HG03135 (cell line): ENCODE data around the gene TRIM7.

Experiments
- ATAC-seq: cut with Tn5 transposase; IDR thresholded peaks from one replicate; pipeline ENCODE4 v1.9.1; 2021; ENCODE audit warnings: mild to moderate bottlenecking, moderate library complexity; ENCODE audit not compliant: unreplicated experiment

Gene TRIM7

DNA sequence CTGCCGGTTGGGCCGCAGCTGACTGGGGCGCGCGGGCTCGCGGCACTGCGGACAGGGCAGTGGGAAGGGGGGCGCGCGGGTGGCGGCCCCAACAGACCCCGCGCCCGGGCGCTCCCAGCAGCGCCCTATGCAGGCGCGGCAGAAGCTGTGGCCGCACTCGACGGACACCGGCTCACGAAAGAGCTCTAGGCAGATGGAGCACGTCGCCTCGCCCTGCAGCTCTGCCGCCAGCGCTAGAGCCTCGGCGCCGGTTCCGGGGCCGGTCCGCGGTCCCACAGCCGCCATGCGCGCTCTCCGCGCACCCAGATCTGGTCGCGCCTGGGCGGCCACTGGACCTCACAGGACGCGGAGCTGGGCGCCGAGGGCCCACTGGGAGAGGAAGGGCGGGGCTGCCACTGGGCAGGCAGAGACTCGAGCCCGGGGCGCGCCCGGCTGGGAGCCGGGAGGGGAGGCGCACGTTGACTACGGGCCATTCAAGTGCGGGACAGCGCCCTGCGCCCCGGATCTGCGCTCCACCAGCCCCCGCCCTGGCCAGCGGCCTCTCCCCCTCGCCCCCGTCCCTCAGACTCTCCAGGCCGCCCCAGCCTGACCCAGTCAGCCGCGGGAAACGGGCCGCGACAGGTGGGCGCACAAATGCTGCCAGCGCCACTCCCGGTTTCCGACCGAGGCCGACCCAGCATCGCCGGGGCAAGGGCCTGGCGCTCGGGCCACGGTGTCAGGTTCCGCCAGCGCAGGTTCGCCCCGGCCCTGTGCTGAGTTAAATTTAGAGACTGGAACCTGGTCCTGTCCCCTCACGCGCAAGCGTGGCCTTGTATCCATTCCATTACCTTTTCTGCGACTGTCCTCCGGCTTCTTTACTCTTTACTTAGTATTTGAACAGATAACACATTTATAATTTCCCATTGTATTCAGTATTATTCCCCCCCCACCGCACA is at the start of gene TRIM7:
TRIM7 (minus strand) TSS at position 371 of the 935 bp plus-strand sequence; CDS start at position 285, 86 bp downstream.
- ATAC-seq, result no peak

DNA sequence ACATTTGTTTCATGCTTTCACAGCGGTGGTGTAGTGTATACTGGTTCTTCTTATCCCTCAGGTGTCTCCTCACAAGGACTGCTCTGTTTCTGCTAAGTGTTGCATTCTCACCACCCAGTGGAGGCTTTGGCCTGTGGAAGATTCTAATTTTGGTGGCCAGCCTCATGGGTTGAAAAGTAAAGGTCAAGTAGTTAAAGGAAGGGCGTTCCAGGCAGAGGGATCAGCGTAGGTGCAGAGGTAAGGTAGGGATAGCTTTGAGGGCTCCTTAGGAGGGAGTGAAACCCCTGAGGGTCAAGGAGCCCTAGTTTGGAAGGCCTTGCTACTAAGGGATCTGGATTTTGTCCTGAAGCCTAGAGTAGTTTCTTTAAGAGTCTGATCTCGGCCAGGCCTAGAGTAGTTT is 43.3 kb upstream of the TRIM7 start:
- no peak for ATAC-seq

DNA sequence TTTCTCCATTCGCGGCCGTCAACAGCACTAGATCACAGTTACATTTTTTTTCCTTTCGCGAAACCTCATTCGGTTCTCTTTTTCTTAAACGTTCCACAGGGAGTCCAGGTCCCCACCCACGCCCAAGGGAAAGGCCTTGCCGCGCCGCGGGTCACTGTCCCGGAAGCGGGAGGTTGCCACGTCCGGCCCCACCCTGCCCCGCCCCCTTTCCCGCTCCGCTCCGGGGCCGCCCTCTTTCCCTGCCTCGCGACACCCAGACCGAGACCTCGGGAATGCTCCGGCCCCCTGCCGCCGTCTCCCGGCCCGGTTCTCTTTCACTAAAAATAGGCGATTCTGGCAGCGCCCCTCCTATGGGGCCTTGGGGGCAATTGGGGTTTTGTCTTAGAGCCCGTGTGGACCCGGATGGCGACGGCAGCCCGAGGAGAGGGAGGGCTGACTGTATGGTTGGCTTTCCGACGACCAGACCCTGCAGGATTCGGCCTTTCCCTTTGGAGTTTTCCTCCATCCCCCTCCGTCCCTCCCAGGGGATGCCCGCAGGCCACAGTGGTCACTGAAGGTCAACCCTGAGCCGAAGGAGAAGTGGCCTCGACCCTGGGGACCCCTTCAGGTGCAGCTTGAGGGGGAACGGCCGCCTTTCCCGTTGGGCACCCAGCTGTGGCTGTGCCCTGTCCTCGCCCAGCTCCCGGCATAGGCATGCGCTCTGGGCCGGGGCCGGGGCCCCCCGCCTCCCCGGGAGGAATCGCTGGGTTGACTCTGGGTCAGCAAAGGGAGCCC is 41.5 kb upstream of the TRIM7 start:
- peak; percentile 39 for ATAC-seq

DNA sequence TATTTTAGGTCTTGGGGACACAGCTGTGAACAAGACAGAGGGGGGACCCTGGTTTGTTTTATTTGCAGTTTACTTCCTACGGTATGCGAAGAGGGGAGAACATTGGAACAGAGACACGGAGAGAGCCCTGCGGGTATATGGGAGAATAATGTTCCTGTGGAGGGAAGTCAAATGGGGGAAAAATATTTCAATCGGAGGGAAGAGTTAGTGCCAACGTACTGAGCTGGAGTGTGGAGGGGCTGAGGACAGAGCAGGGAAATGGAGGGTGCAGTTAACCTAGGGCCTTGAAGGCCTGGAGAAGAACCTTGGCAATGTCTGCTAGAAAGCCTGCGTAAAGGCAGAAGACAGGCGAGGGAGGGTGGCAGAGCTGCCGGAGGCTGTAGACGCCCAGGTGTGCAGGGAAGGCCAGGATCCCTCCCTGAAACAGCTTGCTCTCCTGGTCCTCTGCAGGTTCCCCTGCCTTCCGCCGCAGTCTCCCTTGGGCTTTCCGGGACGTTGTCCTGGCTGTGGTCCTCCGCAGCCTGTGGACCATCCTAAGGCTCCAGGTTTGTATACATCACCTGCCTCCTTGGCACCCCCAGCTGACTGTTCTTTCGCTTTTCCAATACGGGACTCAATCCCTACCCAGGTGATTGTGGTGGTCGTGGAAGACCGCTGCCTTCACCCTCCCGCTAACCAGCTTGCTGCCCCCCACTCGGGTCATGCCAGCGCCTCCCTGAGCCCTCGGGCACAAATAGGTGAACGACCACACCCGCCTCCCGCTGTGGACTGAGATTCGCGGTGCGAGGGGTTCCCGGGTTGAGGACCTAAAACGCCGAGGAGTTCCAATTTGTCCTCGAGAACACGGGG is 40.7 kb upstream of the TRIM7 start:
- peak; percentile 5 for ATAC-seq

DNA sequence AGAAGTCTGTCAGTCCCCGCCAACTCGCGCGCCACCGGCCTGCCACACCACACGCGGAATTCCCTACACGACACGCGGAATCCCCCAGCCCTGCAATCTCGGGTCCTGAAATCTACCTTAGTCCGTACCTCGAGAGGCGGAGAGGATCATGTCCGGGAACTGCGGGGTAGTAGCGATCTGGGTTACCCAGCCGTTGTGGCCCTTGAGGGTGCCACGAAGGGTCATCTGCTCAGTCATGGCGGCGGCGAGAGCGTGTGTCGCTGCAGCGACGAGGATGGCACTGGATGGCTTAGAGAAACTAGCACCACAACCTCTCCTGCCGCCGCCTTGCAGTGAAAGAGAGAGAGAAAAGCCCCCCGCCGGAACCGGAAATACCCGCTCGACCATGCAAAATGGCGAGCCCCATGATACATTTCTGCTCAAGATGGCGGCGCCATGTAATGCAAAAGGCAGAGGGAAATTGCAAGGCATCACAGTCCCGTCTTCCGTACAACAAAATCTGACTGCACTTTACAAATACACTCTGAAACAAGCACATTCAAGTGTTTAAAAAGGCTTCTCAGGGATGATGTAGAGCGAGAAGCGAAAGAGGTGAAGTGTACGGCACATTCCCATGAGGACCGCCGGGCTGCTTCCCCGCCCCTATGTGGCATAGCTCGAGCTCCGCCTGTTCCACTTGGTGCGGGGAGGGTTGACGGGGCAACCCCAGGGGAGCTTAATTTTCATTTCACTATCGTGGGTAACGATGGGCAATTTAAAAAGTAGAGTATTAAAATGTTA is 38.8 kb upstream of the TRIM7 start, which contains the start of gene RACK1:
RACK1 (minus strand) TSS at position 343 of the 780 bp plus-strand sequence; CDS start at position 237, 106 bp downstream.
- peak; percentile 54 for ATAC-seq

DNA sequence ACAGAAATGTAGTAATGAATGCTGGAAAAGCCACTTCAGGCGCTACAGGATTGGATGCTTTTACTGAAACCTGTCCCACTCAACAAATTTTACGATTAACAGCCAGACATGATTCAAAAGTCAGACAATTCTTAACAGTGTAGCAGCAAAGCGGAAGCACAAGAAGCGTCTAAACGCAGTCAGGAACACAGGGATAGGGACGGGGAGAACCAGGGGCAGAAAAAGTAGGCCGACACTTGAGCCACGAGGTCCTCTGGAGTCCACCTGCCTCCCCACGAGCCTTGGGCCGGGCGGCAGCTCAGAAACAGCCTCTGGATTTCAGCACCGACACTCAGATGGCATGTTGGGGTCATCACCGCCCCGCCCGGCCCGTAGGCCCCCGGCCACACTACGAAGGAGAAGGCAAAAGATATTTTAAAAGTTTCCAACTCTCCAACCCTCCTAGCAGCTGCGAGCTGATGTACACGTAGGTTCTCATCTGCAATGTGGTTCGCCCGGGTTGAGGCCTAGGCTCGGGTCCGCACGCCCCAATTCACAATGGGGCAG is 38.1 kb upstream of the TRIM7 start:
- ATAC-seq, result no peak

DNA sequence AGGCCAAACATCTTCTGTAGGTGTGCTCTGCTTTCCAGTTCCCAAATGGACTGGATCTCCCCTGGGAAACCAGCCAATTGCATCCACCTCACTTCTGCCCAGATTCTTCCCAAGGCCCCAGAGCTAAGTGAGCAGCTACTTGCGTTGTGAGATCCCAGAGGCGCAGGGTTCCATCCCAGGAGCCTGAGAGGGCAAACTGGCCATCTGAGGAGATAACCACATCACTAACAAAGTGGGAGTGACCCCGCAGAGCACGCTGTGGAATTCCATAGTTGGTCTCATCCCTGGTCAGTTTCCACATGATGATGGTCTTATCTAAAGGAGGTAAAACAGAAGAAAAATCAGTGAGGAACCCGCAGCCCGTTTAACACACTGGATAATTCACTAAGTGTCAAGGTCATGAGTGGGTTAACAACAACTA is 37.0 kb upstream of the TRIM7 start:
- ATAC-seq, result no peak

DNA sequence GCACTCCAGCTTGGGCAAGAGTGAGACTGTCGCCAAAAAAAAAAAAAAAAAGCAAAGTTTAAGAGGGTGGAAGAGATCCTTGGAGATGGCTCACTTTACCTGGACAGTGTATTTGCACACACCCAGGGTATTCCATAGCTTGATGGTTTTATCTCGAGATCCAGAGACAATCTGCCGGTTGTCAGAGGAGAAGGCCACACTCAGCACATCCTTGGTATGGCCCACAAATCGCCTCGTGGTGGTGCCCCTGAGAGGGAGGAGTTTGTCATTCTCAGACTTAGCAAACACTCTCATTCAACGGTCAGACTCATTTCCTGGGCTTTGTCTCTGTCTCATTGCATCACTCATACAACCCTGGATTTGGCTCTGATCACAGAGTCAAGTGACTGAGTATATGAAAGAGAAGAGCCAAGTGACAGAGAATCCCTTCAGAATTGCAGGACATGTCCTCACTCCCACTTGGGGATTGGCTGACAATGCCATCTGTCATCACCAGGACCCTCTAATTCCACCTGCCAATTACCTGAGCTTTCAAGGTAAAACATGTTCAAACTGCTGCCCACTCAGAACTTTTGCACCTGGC is 36.5 kb upstream of the TRIM7 start:
- no peak for ATAC-seq

DNA sequence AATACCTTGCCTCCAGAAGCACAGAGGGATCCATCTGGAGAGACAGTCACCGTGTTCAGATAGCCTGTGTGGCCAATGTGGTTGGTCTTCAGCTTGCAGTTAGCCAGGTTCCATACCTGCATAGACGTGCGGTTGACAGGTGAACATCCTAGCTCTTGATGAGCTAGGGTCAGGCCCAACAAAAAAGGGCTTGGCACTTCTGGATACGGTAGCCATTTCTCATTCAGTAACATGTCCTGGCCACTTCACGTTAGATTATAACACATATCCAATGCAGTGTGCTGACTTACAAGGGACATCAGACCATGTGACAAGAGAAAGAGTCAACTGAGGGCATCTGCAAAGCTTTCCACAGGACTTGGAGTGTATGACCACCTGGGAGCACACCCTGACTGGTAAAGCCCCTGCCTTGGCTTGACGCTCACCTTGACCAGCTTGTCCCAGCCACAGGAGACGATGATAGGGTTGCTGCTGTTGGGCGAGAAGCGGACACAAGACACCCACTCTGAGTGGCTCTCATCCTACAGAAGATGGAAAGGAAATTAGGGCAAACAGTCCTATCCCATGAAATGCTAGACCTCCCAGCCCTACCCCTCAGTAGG is 34.2 kb upstream of the TRIM7 start:
- ATAC-seq, result no peak

DNA sequence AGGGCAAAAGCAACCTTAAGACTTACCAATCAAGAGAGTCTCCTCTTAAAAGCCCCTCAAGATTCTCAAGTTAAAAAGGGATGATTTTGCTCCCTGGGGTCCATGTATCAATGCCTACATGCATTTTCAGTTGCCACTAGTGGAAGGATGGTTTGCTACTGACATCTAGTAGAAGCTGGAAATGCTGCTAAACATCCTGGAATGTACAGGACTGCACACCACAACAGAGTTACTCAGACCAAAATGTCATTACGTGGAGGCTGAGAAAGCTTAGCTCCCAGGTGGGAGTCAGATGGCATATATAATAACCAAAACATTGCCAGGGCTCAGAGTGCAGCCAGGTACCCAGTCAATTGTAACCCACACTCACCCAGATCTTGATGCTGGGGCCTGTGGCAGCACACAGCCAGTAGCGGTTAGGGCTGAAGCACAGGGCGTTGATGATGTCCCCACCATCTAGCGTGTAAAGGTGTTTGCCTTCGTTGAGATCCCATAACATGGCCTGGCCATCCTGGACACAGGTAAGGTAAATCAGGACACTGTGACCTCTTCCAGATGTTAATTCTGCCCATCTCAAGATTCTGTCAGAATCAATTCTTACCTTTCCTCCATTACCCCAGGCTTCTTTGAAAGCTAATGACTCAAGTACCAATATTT is 32.9 kb upstream of the TRIM7 start:
- no peak for ATAC-seq

DNA sequence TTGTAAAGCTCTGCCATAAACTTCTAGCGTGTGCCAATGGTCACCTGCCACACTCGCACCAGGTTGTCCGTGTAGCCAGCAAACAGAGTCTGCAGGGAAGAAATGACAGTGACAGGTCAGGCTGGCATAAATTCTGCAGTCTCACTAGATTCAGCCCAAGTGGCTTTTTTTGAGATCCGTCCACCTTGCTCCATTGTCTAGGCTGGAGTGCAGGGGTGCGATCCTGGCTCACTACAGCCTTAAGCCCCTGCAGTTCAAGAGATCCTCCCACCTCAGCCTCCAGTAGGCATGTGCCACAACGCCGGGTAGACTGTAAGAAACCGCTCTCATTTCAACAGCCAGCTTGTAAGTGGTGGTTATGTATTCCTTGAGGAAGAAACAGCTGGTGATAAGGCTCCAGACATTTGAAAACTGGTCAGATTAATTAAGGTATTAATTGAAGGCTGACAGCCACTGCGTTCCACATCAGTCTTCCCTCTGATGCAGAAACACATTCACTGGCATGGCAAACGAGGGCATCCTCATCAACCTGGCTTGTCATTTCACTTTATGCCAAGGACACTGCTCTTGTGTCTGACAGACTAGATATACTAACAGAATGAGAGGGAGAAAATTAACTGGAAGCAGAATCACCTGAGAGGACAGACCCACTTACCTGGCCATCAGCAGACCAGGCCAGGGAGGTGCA is 32.1 kb upstream of the TRIM7 start:
- no peak for ATAC-seq

DNA sequence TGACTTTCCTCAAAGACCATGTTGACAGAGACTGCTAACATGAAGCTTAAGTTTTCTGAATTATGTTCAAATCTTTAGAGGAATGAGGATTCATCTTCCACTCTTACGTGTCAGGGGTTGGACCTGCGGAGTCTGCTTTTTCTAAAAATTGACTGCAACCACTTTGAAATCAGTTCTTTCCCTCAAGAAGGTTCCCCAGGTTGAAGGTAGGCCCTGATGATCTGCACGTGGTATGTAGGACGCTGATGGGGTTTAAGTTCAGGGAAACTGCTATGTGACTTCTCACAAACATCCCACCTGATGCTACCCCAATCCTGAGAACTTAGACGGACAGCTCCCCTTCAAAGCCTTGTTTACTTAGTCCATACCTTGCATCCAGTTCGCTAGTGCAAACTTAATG is 31.5 kb upstream of the TRIM7 start:
- ATAC-seq, result no peak

DNA sequence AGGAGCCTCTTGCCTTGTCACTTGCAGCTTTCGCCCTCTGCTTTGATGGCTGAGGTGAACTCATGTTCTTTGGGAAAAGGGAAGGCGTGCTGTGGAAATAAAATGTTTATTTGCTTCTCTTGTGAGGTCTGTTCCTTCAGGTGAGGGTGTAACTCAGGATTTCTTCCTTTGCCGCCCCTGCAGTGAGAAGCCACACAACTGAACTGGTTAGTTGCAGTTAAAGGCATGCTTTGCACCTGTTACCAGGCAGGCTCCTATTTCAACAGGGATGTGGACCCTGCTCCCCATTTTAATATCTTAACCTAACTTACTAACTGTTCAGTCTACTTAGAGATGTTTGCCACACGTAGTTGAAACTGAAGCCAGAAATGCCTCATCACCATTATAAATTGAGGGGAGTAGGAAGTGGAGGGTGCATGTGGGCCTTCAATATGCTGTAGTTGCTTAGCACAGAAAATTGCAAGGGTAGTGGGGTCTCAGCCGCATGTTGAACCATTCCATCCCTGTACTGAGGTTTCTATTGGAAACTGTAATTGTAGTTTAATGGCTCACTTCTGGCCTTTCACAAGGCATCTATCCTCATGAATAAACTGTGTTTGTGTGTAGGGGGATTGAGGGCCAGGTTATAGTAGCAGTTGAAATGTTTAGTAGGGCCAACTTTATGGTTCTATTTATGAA is 30.8 kb upstream of the TRIM7 start:
- ATAC-seq, result no peak

DNA sequence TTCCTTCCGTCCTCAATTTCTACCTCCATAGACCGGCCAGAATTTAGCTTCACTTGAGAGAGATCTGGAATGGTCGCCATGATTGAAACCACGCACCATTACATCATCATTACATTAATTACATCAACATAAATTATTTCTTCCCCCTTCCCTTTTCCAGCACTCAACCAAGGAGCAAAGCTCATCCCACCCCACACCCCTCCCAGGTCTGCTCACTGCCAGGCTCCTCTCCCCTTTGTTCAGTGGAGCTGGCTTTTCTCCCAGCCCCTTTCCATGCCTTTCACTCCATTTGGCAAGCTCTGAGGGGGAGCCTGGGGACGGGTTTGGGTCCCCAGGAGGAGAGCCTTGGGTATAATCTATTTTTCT is 30.3 kb upstream of the TRIM7 start:
- no peak for ATAC-seq

DNA sequence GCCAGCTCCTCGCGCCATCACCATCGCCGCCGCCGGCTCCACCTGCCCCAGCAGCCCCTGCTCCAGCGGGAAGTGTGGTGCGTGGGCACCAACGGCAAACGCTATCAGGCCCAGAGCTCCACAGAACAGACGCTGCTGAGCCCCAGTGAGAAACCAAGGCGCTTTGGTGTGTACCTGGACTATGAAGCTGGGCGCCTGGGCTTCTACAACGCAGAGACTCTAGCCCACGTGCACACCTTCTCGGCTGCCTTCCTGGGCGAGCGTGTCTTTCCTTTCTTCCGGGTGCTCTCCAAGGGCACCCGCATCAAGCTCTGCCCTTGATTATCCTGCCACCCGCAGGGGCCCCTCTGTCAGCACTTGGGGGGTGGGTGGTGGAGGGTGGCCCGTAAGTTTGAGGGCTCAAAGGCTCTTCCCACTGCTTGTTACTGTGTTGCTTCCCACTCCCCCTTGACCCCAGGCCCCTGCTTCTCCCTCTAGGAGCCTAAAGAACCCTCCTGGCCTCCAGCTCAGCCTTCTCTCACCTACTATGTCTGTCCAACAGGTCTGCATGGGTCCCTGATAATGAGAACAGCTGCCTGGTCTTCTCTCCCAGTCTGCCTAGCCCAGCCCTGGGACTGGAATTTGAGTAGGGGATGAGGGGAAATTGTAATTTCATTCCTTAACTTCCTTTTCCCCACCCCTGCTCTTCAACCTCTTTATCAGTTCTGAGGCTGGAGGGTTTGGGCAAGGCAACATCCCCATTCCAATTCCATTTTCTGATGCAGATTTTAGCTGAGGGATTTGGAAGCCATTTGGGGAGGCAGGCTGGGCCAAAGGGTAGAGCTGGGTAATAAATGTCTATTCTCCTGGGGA is 29.7 kb upstream of the TRIM7 start:
- ATAC-seq, result no peak

DNA sequence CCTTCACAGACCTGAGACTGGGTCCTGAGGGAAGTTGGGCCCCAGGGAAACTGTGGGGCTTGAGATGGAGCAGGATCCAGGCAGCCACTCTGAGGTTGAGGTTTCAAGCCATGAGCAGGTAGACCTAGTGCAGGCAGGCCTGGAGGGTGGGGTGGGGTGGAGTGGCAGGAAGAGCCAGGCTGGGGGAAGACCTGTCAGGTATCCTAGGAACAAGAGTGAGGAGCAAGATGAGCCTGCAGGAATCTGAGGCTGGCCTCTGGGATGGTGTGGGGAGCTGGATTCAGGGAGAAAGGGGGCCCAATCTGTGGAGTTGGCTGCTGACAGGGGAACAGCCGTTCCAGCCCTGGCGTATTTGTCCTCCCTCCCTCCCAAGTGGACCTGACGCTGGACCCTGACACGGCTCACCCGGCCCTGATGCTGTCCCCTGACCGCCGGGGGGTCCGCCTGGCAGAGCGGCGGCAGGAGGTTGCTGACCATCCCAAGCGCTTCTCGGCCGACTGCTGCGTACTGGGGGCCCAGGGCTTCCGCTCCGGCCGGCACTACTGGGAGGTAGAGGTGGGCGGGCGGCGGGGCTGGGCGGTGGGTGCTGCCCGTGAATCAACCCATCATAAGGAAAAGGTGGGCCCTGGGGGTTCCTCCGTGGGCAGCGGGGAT is 28.9 kb upstream of the TRIM7 start:
- ATAC-seq, result no peak
